Ishikawa (cell line): ENCODE data around the gene KRTAP10-7.

Source experiments
- CEBPB ChIP-seq: IDR thresholded peaks from 2 replicates; pipeline ENCODE4 v1.6.1; 2012
- CREB1 ChIP-seq: IDR thresholded peaks from 2 replicates; pipeline ENCODE4 v1.6.1; 2012; ENCODE audit warnings: low read depth
- EGR1 ChIP-seq: IDR thresholded peaks from 2 replicates; pipeline ENCODE4 v1.6.1; 2012
- EP300 ChIP-seq: IDR thresholded peaks from 2 replicates; pipeline ENCODE4 v1.6.1; 2012; ENCODE audit warnings: borderline replicate concordance
- FOXM1 ChIP-seq: IDR thresholded peaks from 2 replicates; pipeline ENCODE4 v1.6.1; 2012; ENCODE audit warnings: low read depth, borderline replicate concordance
- MAX ChIP-seq: IDR thresholded peaks from 2 replicates; pipeline ENCODE4 v1.6.1; 2012
- NFIC ChIP-seq: IDR thresholded peaks from 2 replicates; pipeline ENCODE4 v1.6.1; 2012
- RAD21 ChIP-seq: IDR thresholded peaks from 2 replicates; pipeline ENCODE4 v1.6.1; 2012; ENCODE audit warnings: low read depth
- TAF1 ChIP-seq: IDR thresholded peaks from 2 replicates; pipeline ENCODE4 v1.6.1; 2012; ENCODE audit warnings: low read depth, mild to moderate bottlenecking
- TCF12 ChIP-seq: IDR thresholded peaks from 2 replicates; pipeline ENCODE4 v1.6.1; 2012; ENCODE audit warnings: low read depth
- TEAD4 ChIP-seq: IDR thresholded peaks from 2 replicates; pipeline ENCODE4 v1.6.1; 2012
- YY1 ChIP-seq: IDR thresholded peaks from 2 replicates; pipeline ENCODE4 v1.6.1; 2012; ENCODE audit warnings: low read depth
- ZBTB7A ChIP-seq: IDR thresholded peaks from 2 replicates; pipeline ENCODE4 v1.6.1; 2012; ENCODE audit warnings: low read depth
- TF ChIP-seq, protein P1 (sequence below): IDR thresholded peaks from 2 replicates; pipeline ENCODE4 v1.6.1; 2012; ENCODE audit warnings: low read depth, mild to moderate bottlenecking
- TF ChIP-seq, protein P2 (sequence below): IDR thresholded peaks from 2 replicates; pipeline ENCODE4 v1.6.1; 2012

Gene KRTAP10-7

DNA sequence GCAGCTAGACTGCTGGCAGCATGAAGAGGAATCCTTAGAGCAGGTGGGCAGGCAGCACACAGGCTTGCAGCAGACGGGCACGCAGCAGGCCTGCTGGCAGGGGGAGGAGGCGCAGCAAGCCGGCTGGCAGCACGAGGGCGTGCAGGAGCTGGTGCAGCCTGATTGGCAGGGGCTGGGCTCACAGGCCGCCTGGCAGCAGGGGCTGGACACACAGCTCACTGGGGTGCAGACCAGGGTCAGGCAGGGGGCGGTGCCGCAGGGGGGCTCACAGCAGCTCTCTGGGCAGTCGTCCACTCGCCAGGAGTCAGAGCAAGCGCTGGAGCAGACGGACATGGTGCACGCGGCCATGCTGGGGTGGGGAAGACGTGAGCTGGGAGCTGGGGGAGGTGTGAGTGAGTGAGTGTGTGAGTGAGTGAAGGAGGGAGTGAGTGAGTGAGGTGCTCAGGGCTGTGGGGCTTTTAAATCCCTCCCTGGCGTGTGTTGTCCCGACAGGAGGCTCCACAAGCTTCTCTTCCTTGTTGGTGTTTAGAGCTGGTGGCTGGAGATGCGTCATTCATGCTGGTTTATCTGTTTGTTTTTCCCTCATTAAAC, 20.1 kb upstream of the KRTAP10-7 start, which contains the start of gene KRTAP10-5:
KRTAP10-5 (minus strand) TSS at position 374 of the 591 bp plus-strand sequence; CDS start at position 348, 26 bp downstream.
- peak; percentile 39; the same call in 1 of the 2 replicates for TF ChIP-seq NFIC
- TF ChIP-seq TCF12: 0 out of 2 replicates have a peak, but pooled peaks have one; percentile 46

- no peak for TF ChIP-seq NFIC
- no peak for TF ChIP-seq TAF1
- no peak for TF ChIP-seq ZBTB7A
- TF ChIP-seq TEAD4: no peak
- TF ChIP-seq TCF12: no peak
- TF ChIP-seq CREB1: no peak
- no peak for TF ChIP-seq RAD21
- no peak for TF ChIP-seq MAX
- no peak for TF ChIP-seq EP300
Measured at GRCh38 chr21:44581158-44581557, 19.2 kb upstream of the KRTAP10-7 start.

DNA sequence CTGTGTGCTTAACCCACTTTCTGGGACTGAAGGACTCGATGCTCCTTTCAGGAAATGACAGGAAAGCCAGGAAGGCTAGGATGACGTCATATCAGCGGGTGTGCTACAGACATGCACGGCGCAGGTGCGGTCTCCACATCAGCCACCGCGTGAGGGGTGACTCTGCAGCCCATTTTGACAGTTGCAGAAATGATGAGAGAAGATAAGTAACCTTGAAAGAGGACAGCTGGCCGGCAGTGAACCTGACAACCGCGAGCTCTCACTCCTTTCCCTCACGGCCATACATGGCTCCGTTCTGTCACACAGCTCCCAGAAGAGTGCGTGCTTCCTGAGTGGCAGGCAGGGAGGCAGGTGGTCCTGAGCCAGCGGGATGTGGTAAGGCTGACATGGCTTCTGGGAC, 18.3 kb upstream of the KRTAP10-7 start:
- TF ChIP-seq CREB1: no peak
- TF ChIP-seq EGR1: no peak
- TF ChIP-seq, protein P1, sequence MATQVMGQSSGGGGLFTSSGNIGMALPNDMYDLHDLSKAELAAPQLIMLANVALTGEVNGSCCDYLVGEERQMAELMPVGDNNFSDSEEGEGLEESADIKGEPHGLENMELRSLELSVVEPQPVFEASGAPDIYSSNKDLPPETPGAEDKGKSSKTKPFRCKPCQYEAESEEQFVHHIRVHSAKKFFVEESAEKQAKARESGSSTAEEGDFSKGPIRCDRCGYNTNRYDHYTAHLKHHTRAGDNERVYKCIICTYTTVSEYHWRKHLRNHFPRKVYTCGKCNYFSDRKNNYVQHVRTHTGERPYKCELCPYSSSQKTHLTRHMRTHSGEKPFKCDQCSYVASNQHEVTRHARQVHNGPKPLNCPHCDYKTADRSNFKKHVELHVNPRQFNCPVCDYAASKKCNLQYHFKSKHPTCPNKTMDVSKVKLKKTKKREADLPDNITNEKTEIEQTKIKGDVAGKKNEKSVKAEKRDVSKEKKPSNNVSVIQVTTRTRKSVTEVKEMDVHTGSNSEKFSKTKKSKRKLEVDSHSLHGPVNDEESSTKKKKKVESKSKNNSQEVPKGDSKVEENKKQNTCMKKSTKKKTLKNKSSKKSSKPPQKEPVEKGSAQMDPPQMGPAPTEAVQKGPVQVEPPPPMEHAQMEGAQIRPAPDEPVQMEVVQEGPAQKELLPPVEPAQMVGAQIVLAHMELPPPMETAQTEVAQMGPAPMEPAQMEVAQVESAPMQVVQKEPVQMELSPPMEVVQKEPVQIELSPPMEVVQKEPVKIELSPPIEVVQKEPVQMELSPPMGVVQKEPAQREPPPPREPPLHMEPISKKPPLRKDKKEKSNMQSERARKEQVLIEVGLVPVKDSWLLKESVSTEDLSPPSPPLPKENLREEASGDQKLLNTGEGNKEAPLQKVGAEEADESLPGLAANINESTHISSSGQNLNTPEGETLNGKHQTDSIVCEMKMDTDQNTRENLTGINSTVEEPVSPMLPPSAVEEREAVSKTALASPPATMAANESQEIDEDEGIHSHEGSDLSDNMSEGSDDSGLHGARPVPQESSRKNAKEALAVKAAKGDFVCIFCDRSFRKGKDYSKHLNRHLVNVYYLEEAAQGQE: no peak
- no peak for TF ChIP-seq YY1
- no peak for TF ChIP-seq NFIC
- TF ChIP-seq CEBPB: no peak
- TF ChIP-seq TEAD4: no peak

- no peak for TF ChIP-seq TEAD4
- no peak for TF ChIP-seq CREB1
- no peak for TF ChIP-seq MAX
- TF ChIP-seq TAF1: no peak
- no peak for TF ChIP-seq ZBTB7A
- TF ChIP-seq YY1: no peak
- TF ChIP-seq EP300: no peak
- no peak for TF ChIP-seq TCF12
- TF ChIP-seq, protein P1: no peak
- TF ChIP-seq RAD21: no peak
- no peak for TF ChIP-seq NFIC
- no peak for TF ChIP-seq EGR1
- TF ChIP-seq CEBPB: no peak
- TF ChIP-seq FOXM1: no peak
- TF ChIP-seq, protein P2, sequence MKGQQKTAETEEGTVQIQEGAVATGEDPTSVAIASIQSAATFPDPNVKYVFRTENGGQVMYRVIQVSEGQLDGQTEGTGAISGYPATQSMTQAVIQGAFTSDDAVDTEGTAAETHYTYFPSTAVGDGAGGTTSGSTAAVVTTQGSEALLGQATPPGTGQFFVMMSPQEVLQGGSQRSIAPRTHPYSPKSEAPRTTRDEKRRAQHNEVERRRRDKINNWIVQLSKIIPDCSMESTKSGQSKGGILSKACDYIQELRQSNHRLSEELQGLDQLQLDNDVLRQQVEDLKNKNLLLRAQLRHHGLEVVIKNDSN: no peak
Measured at GRCh38 chr21:44583089-44583799, 17.2 kb upstream of the KRTAP10-7 start.

- TF ChIP-seq TEAD4: no peak
- no peak for TF ChIP-seq CREB1
- no peak for TF ChIP-seq RAD21
- no peak for TF ChIP-seq EP300
- no peak for TF ChIP-seq TCF12
- no peak for TF ChIP-seq CEBPB
- no peak for TF ChIP-seq FOXM1
- TF ChIP-seq MAX: no peak
- TF ChIP-seq NFIC: no peak
- TF ChIP-seq, protein P1: no peak
- no peak for TF ChIP-seq EGR1
- no peak for TF ChIP-seq YY1
- TF ChIP-seq TAF1: no peak
Measured at GRCh38 chr21:44583800-44584147, 16.6 kb upstream of the KRTAP10-7 start.
